DOHH2 (cell line): ENCODE data around the gene PPP1R1B.

ENCODE experiments used
- CTCF ChIP-seq: fragments of 200-600 bp; sonication (generic); IDR thresholded peaks from one replicate; pipeline ENCODE4 v1.5.1; 2014; ENCODE audit warnings: antibody characterized with exemption, mild to moderate bottlenecking, low read depth, low read length; ENCODE audit not compliant: poor library complexity, severe bottlenecking
- EZH2phosphoT487 ChIP-seq: fragments of 200-600 bp; sonication (generic); IDR thresholded peaks from 2 replicates; pipeline ENCODE4 v1.6.1; 2017; ENCODE audit warnings: borderline replicate concordance, mild to moderate bottlenecking, antibody characterized with exemption, low read length, moderate library complexity, mixed read lengths

GRCh38 chr17:39596543-39597267, 30.0 kb upstream of the PPP1R1B start:
- no peak for TF ChIP-seq CTCF
- TF ChIP-seq EZH2phosphoT487: no peak
